H1 (cell line): ENCODE results near the gene SCG3. TPM values are rescaled to one million over a fixed set of nuclear protein-coding genes. Genes with fewer than 3 reads are reported as not detected.

Experiments used
- BCL11A ChIP-seq, 2 experiments: IDR thresholded peaks; one replicate each; pipeline ENCODE4 v1.6.1; 2011; ENCODE audit warnings: low read depth in 2 of 2, low read length in 2 of 2, mild to moderate bottlenecking in 2 of 2
- CBX5 ChIP-seq: fragments of 300-800, 300-1000 bp; sonication (generic); IDR thresholded peaks from 2 replicates; pipeline ENCODE4 v1.7.1; 2016; ENCODE audit warnings: antibody characterized with exemption, low read length, low read depth
- CBX8 ChIP-seq: fragments of 300-800, 300-1000 bp; sonication (generic); IDR thresholded peaks from 2 replicates; pipeline ENCODE4 v1.7.1; 2016; ENCODE audit warnings: low read depth, low read length, borderline replicate concordance
- CEBPB ChIP-seq: IDR thresholded peaks from 2 replicates; pipeline ENCODE4 v1.6.1; 2012; ENCODE audit warnings: low read depth, low read length
- CHD2 ChIP-seq: IDR thresholded peaks from 2 replicates; pipeline ENCODE4 v1.6.1; 2012; ENCODE audit warnings: low read length, improper control_type of control experiment
- CREB1 ChIP-seq: IDR thresholded peaks from 2 replicates; pipeline ENCODE4 v1.6.1; 2012; ENCODE audit warnings: inconsistent platforms
- FOSL1 ChIP-seq: IDR thresholded peaks from 2 replicates; pipeline ENCODE4 v1.6.1; 2011; ENCODE audit warnings: mild to moderate bottlenecking, low read depth, low read length, moderate library complexity; ENCODE audit not compliant: insufficient read depth
- HDAC2 ChIP-seq, 2 experiments: fragments of 300-600 bp in 1 of 2; sonication (generic) in 1 of 2; IDR thresholded peaks; 2 replicates each; pipeline ENCODE4 v1.6.1; 2011 to 2012; ENCODE audit warnings: low read depth in 2 of 2, low read length in 2 of 2, mild to moderate bottlenecking in 2 of 2, moderate library complexity in 2 of 2, borderline replicate concordance in 1 of 2, inconsistent platforms in 1 of 2
- KDM5A ChIP-seq: fragments of 200-600 bp; IDR thresholded peaks from 2 replicates; pipeline ENCODE4 v1.7.1; 2012; ENCODE audit warnings: mild to moderate bottlenecking, low read length, inconsistent platforms, mixed read lengths
- NRF1 ChIP-seq: IDR thresholded peaks from 2 replicates; pipeline ENCODE4 v1.6.1; 2011; ENCODE audit warnings: mild to moderate bottlenecking, low read depth, low read length, improper control_type of control experiment
- PHF8 ChIP-seq: fragments of 200-600 bp; sonication (generic); conservative IDR thresholded peaks from 2 replicates; pipeline ENCODE4 v1.7.1; 2012; ENCODE audit warnings: low read depth, mild to moderate bottlenecking, inconsistent platforms, low read length, moderate library complexity
- SIX5 ChIP-seq: IDR thresholded peaks from 2 replicates; pipeline ENCODE4 v1.6.1; 2011; ENCODE audit warnings: mild to moderate bottlenecking, low read depth, low read length
- SRF ChIP-seq: IDR thresholded peaks from 2 replicates; pipeline ENCODE4 v1.6.1; 2011; ENCODE audit warnings: mild to moderate bottlenecking, low read depth, low read length, moderate library complexity
- TAF1 ChIP-seq: IDR thresholded peaks from 2 replicates; pipeline ENCODE4 v1.6.1; 2011; ENCODE audit warnings: mild to moderate bottlenecking, low read depth, low read length
- TAF7 ChIP-seq: optimal IDR thresholded peaks from 2 replicates; pipeline ENCODE3; 2011; ENCODE audit warnings: low read depth, mild to moderate bottlenecking, inconsistent platforms, low read length, moderate library complexity, borderline replicate concordance
- TCF12 ChIP-seq: IDR thresholded peaks from 2 replicates; pipeline ENCODE4 v1.6.1; 2011; ENCODE audit warnings: low read depth, mild to moderate bottlenecking, low read length
- ZNF274 ChIP-seq: IDR thresholded peaks from 2 replicates; pipeline ENCODE4 v1.7.0; 2012; ENCODE audit warnings: low read length, borderline replicate concordance; ENCODE audit errors: extremely low read depth
- polyA plus RNA-seq, 7 experiments: library from polyadenylated mRNA; depleted of rRNA in 3 of 7; stranded (reverse) in 5 of 7; unstranded in 2 of 7; fragments of >200 nt in 5 of 7; fragments of 200-250 nt in 2 of 7; gene quantifications; 1 replicate in 5 of 7; 2 replicates in 1 of 7; 4 replicates in 1 of 7; pipeline versions ENCODE4 v1.2.1 to v1.2.3, GENCODE V29; 2011 to 2013; ENCODE audit warnings: missing spikeins in 2 of 7, mixed read lengths in 2 of 7
- total RNA-seq: library from RNA; stranded (reverse); fragmentation: NEBNext Ultra II Directional; extraction: Animal tissue kit (Norgen Biotek cat#: 25700); gene quantifications from 2 replicates; pipeline ENCODE4 v1.2.1, GENCODE V29; 2021
- TF ChIP-seq, protein P1 (sequence below): IDR thresholded peaks from 2 replicates; pipeline ENCODE4 v1.6.1; 2011; ENCODE audit warnings: low read length, improper control_type of control experiment
- TF ChIP-seq, protein P2 (sequence below): IDR thresholded peaks from 2 replicates; pipeline ENCODE4 v1.6.1; 2012; ENCODE audit warnings: low read length, inconsistent platforms
- TF ChIP-seq, protein P3 (sequence below): IDR thresholded peaks from 2 replicates; pipeline ENCODE4 v1.6.1; 2012; ENCODE audit warnings: inconsistent platforms
- TF ChIP-seq, protein P4 (sequence below): IDR thresholded peaks from 2 replicates; pipeline ENCODE4 v1.6.1; 2011; ENCODE audit warnings: low read depth, mild to moderate bottlenecking, low read length; ENCODE audit not compliant: insufficient read depth

Gene SCG3
- total and polyA plus RNA-seq, 2 of the 8 experiments (the other 6 are each of a cell fraction or from before 2014, with no cell fraction given) = 5.2 to 45.9 TPM

- TF ChIP-seq, protein P1, sequence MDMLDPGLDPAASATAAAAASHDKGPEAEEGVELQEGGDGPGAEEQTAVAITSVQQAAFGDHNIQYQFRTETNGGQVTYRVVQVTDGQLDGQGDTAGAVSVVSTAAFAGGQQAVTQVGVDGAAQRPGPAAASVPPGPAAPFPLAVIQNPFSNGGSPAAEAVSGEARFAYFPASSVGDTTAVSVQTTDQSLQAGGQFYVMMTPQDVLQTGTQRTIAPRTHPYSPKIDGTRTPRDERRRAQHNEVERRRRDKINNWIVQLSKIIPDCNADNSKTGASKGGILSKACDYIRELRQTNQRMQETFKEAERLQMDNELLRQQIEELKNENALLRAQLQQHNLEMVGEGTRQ = no peak
- TF ChIP-seq CREB1 (peak; percentile 99), TAF1 (peak; percentile 82), BCL11A (IDR thresholded peaks at IDR 0.05; ENCODE audit: low read depth in 2 of 2, low read length in 2 of 2) (no peak), CBX5 (no peak), NRF1 (peak; percentile 58), TCF12 (no peak), CHD2 (peak; percentile 78), HDAC2 (IDR thresholded peaks at IDR 0.05; ENCODE audit: borderline replicate concordance in 1 of 2, low read depth in 2 of 2, low read length in 2 of 2) (0 out of 4 replicates have a peak, but pooled peaks have one; percentile 17 to 76), CEBPB (no peak; the same call in 1 of the 2 replicates), CBX8 (no peak), TAF7 (peak; percentile 19), SRF (peak; percentile 61), KDM5A (peak; percentile 21; the same call in 1 of the 2 replicates), FOSL1 (no peak), PHF8 (peak; percentile 55), SIX5 (no peak), ZNF274 (no peak)
- TF ChIP-seq, protein P2, sequence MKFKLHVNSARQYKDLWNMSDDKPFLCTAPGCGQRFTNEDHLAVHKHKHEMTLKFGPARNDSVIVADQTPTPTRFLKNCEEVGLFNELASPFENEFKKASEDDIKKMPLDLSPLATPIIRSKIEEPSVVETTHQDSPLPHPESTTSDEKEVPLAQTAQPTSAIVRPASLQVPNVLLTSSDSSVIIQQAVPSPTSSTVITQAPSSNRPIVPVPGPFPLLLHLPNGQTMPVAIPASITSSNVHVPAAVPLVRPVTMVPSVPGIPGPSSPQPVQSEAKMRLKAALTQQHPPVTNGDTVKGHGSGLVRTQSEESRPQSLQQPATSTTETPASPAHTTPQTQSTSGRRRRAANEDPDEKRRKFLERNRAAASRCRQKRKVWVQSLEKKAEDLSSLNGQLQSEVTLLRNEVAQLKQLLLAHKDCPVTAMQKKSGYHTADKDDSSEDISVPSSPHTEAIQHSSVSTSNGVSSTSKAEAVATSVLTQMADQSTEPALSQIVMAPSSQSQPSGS = no peak
- TF ChIP-seq, protein P3, sequence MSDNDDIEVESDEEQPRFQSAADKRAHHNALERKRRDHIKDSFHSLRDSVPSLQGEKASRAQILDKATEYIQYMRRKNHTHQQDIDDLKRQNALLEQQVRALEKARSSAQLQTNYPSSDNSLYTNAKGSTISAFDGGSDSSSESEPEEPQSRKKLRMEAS = peak; percentile 96
- TF ChIP-seq, protein P4, sequence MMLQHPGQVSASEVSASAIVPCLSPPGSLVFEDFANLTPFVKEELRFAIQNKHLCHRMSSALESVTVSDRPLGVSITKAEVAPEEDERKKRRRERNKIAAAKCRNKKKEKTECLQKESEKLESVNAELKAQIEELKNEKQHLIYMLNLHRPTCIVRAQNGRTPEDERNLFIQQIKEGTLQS = 0 out of 2 replicates have a peak, but pooled peaks have one; percentile 60
Observed at GRCh38 chr15:51681303-51681963, at the start of gene SCG3 (continued).
